Measurements from ENCODE around the gene DPEP2NB.

- TF ChIP-seq CTCF (IDR thresholded peaks at IDR 0.05) (no peak), EP300 (IDR thresholded peaks at IDR 0.05) (no peak)
Measured at GRCh38 chr16:67966549-67967182, 49.0 kb downstream of the DPEP2NB start.

All from ovary (tissue), 3 donors.